ENCODE results near the gene ACSM4. TPM values are rescaled to one million over a fixed set of nuclear protein-coding genes. Genes with fewer than 3 reads are reported as not detected.

The ACSM4 gene
- total and polyA plus RNA-seq, 4 donors: not detected

GRCh38 chr12:7344833-7345606 is 41.1 kb downstream of the ACSM4 start:
- no peaks in the 10 kb centered on the region for H3K4me1 ChIP-seq (ENCODE audit: control insufficient read depth in 4 of 4, insufficient read depth in 4 of 4, low read length in 3 of 4)
- no peak overlapping the region for H3K9ac ChIP-seq (ENCODE audit: low read depth in 1 of 2, low read length in 2 of 2)

GRCh38 chr12:7346551-7347225 is 42.8 kb downstream of the ACSM4 start:
- H3K9me3 ChIP-seq (ENCODE audit: control insufficient read depth in 4 of 4, low read length in 3 of 4): peaks cover 0 to 2% (median 0%) of the 10 kb centered on the region in 4 donors

More at GRCh38 chr12:7344833-7345606, 41.1 kb downstream of the ACSM4 start:
- Histone ChIP-seq H3K9me3 (ENCODE audit: control insufficient read depth in 4 of 4, low read length in 3 of 4) (peaks cover 0 to 2% (median 0%) of the 10 kb centered on the region in 4 donors), H3K27ac (ENCODE audit: low read depth in 1 of 2, low read length in 2 of 2) (no peak overlapping the region), H3K4me3 (ENCODE audit: low read depth in 1 of 3, low read length in 3 of 3) (no peak overlapping the region), H3K27me3 (ENCODE audit: control insufficient read depth in 4 of 4, insufficient read depth in 4 of 4, low read length in 3 of 4) (no peaks in the 10 kb centered on the region), H3K36me3 (ENCODE audit: control insufficient read depth in 4 of 4, insufficient read depth in 3 of 4, low read depth in 1 of 4, low read length in 3 of 4) (no peaks in the 10 kb centered on the region)
- no peak for DNase-seq (ENCODE audit: low spot score)
- TF ChIP-seq RXRA (IDR thresholded peaks at IDR 0.05): no peak
- no peak for TF ChIP-seq JUND (IDR thresholded peaks at IDR 0.05)
- TF ChIP-seq HNF4A (conservative IDR thresholded peaks at IDR 0.05): no peak
- no peak for TF ChIP-seq SP1 (IDR thresholded peaks at IDR 0.05)
- no peak for TF ChIP-seq YY1 (IDR thresholded peaks at IDR 0.05)
- TF ChIP-seq FOXA1 (IDR thresholded peaks at IDR 0.05): no peak
- no peak for TF ChIP-seq ZBTB33 (IDR thresholded peaks at IDR 0.05)
- no peak for TF ChIP-seq NR2F2 (IDR thresholded peaks at IDR 0.05)
- TF ChIP-seq HNF4G (IDR thresholded peaks at IDR 0.05): no peak
- no peak for TF ChIP-seq CTCF (IDR thresholded peaks at IDR 0.05; ENCODE audit: low read depth, low read length, missing input control)
- no peak for TF ChIP-seq TAF1 (conservative IDR thresholded peaks at IDR 0.05)
- no peak for TF ChIP-seq FOXA2 (IDR thresholded peaks at IDR 0.05)
- TF ChIP-seq ATF3 (IDR thresholded peaks at IDR 0.05): no peak

More at GRCh38 chr12:7346551-7347225, 42.8 kb downstream of the ACSM4 start:
- Histone ChIP-seq H3K9ac (ENCODE audit: low read depth in 1 of 2, low read length in 2 of 2) (no peak overlapping the region), H3K4me1 (ENCODE audit: control insufficient read depth in 4 of 4, insufficient read depth in 4 of 4, low read length in 3 of 4) (no peaks in the 10 kb centered on the region), H3K36me3 (ENCODE audit: control insufficient read depth in 4 of 4, insufficient read depth in 3 of 4, low read depth in 1 of 4, low read length in 3 of 4) (no peaks in the 10 kb centered on the region), H3K27ac (ENCODE audit: low read depth in 1 of 2, low read length in 2 of 2) (no peak overlapping the region), H3K27me3 (ENCODE audit: control insufficient read depth in 4 of 4, insufficient read depth in 4 of 4, low read length in 3 of 4) (no peaks in the 10 kb centered on the region), H3K4me3 (ENCODE audit: low read depth in 1 of 3, low read length in 3 of 3) (no peak overlapping the region)
- WGBS: 80% methylated on average over 6 of the region's 6 CpGs
- no peak for DNase-seq (ENCODE audit: low spot score)
- TF ChIP-seq EGR1 (IDR thresholded peaks at IDR 0.05; ENCODE audit: low read depth in 2 of 2) (no peak), CTCF (IDR thresholded peaks at IDR 0.05; ENCODE audit: low read depth, low read length, missing input control) (no peak), GABPA (IDR thresholded peaks at IDR 0.05 in 1 of 2, conservative IDR thresholded peaks at IDR 0.05 in 1 of 2) (no peak), YY1 (IDR thresholded peaks at IDR 0.05) (no peak), FOXA2 (IDR thresholded peaks at IDR 0.05) (no peak), JUND (IDR thresholded peaks at IDR 0.05) (no peak), FOXA1 (IDR thresholded peaks at IDR 0.05) (no peak), HNF4G (IDR thresholded peaks at IDR 0.05) (no peak), SP1 (IDR thresholded peaks at IDR 0.05) (no peak), ATF3 (IDR thresholded peaks at IDR 0.05) (no peak), MAX (IDR thresholded peaks at IDR 0.05) (no peak)

Measured in liver (tissue), 9 donors.